H1 (cell line): ENCODE data around the gene PTGES. TPM values are rescaled to one million over a fixed set of nuclear protein-coding genes. Genes with fewer than 3 reads are reported as not detected.

Experiments
- CTCF ChIA-PET: fragments of 300-600 bp; sonication (Branson Sonifier 250); formaldehyde crosslinking; loops from one replicate; lab custom pipeline; 2021; ENCODE audit not compliant: partially characterized antibody; lab: Charles Lee
- POLR2A ChIA-PET: fragments of 300-600 bp; sonication (Branson Sonifier 250); formaldehyde crosslinking; loops from one replicate; lab custom pipeline; 2021; ENCODE audit warnings: inconsistent platforms; ENCODE audit not compliant: partially characterized antibody; lab: Charles Lee
- DNase-seq, 2 experiments: peaks; one replicate each; pipeline versions ENCODE4 v3.0.0 to v3.0.0-alpha.2; 2010 to 2022; ENCODE audit warnings: low spot score in 2 of 2, low read depth in 1 of 2, mixed read lengths in 1 of 2
- FAIRE-seq: peaks from 2 replicates; lab custom pipeline; 2011; peaks lifted over from hg19 to GRCh38; lab: Jason Lieb, UNC
- H2AFZ ChIP-seq: 2 replicates; pipeline ENCODE4 v1.8.1; 2012; ENCODE audit warnings: low read length, inconsistent platforms
- H2AK5ac ChIP-seq: 2 replicates; pipeline ENCODE4 v1.6.1; 2013; ENCODE audit warnings: low read depth, low read length
- H2BK120ac ChIP-seq: replicated peaks from 2 replicates; pipeline ENCODE3; 2013; ENCODE audit warnings: low read depth, low read length, inconsistent platforms
- H2BK12ac ChIP-seq: 2 replicates; pipeline ENCODE4 v1.6.1; 2013; ENCODE audit warnings: low read depth, low read length
- H2BK15ac ChIP-seq: 2 replicates; pipeline ENCODE4 v1.6.1; 2013; ENCODE audit warnings: low read length
- H2BK20ac ChIP-seq: 2 replicates; pipeline ENCODE4 v1.6.1; 2013; ENCODE audit warnings: low read length
- H2BK5ac ChIP-seq: 2 replicates; pipeline ENCODE4 v1.6.1; 2013; ENCODE audit warnings: low read depth, low read length
- H3K14ac ChIP-seq: 2 replicates; pipeline ENCODE4 v1.6.1; 2013; ENCODE audit warnings: inconsistent platforms; ENCODE audit not compliant: insufficient read length
- H3K18ac ChIP-seq: 2 replicates; pipeline ENCODE4 v1.6.1; 2013; ENCODE audit warnings: low read length; ENCODE audit errors: extremely low read depth
- H3K23ac ChIP-seq: 2 replicates; pipeline ENCODE4 v1.6.1; 2013; ENCODE audit warnings: inconsistent platforms; ENCODE audit not compliant: insufficient read length
- H3K23me2 ChIP-seq: 2 replicates; pipeline ENCODE4 v1.6.1; 2013; ENCODE audit warnings: low read depth, low read length
- H3K27ac ChIP-seq: 2 replicates; pipeline ENCODE4 v1.6.1; 2011; ENCODE audit warnings: low read depth, low read length, inconsistent platforms
- H3K27me3 ChIP-seq, 4 experiments: replicated peaks in 1 of 4; 1 replicate in 1 of 4; 2 replicates in 3 of 4; pipeline versions ENCODE4 v1.6.1 to v1.8.1; 2011 to 2013; ENCODE audit warnings: low read length in 3 of 4, mild to moderate bottlenecking in 3 of 4, inconsistent platforms in 2 of 4, mixed read lengths in 2 of 4, moderate library complexity in 1 of 4; ENCODE audit not compliant: control insufficient read depth in 3 of 4, insufficient read depth in 3 of 4; ENCODE audit errors: extremely low read depth in 1 of 4
- H3K36me3 ChIP-seq, 4 experiments: 2 replicates each; pipeline versions ENCODE4 v1.6.1 to v1.8.1; 2011 to 2013; ENCODE audit warnings: mild to moderate bottlenecking in 4 of 4, low read length in 3 of 4, moderate library complexity in 2 of 4, control low read depth in 1 of 4, inconsistent platforms in 1 of 4; ENCODE audit not compliant: insufficient read depth in 4 of 4, control insufficient read depth in 2 of 4
- H3K4ac ChIP-seq: replicated peaks from 2 replicates; pipeline ENCODE3; 2013; ENCODE audit warnings: low read length, low read depth, mixed read lengths, inconsistent platforms; ENCODE audit not compliant: insufficient read length
- H3K4me1 ChIP-seq, 4 experiments: replicated peaks in 1 of 4; 1 replicate in 1 of 4; 2 replicates in 3 of 4; pipeline versions ENCODE4 v1.6.1 to v1.8.1; 2011 to 2013; ENCODE audit warnings: low read length in 3 of 4, inconsistent platforms in 2 of 4, mixed read lengths in 1 of 4; ENCODE audit not compliant: insufficient read depth in 4 of 4, control insufficient read depth in 3 of 4
- H3K4me2 ChIP-seq, 2 experiments: 2 replicates each; pipeline versions ENCODE4 v1.6.1 to v1.8.1; 2011 to 2013; ENCODE audit warnings: low read depth in 2 of 2, low read length in 2 of 2, control low read depth in 1 of 2, inconsistent platforms in 1 of 2, mild to moderate bottlenecking in 1 of 2; ENCODE audit not compliant: insufficient read depth in 1 of 2
- H3K4me3 ChIP-seq, 4 experiments: fragments of 200-600, 300-600 bp in 1 of 4; sonication (generic), shearing (Covaris generic), sonication (Bioruptor Twin) in 1 of 4; 2 replicates each; pipeline versions ENCODE4 v1.5.1 to v1.8.1; 2011 to 2016; ENCODE audit warnings: low read length in 4 of 4, low read depth in 3 of 4, control low read depth in 2 of 4, inconsistent platforms in 2 of 4, mild to moderate bottlenecking in 2 of 4, mixed read lengths in 1 of 4, moderate library complexity in 1 of 4; ENCODE audit not compliant: insufficient read depth in 2 of 4; ENCODE audit errors: extremely low read depth in 1 of 4
- H3K56ac ChIP-seq: replicated peaks from 2 replicates; pipeline ENCODE3; 2013; ENCODE audit warnings: low read depth, mild to moderate bottlenecking, mixed read lengths, low read length, inconsistent platforms; ENCODE audit not compliant: insufficient read length
- H3K79me1 ChIP-seq: 2 replicates; pipeline ENCODE4 v1.6.1; 2013; ENCODE audit warnings: low read depth, low read length, control low read depth
- H3K79me2 ChIP-seq, 2 experiments: 2 replicates each; pipeline versions ENCODE4 v1.6.1 to v1.8.1; 2012 to 2013; ENCODE audit warnings: low read length in 2 of 2, mild to moderate bottlenecking in 2 of 2, inconsistent platforms in 1 of 2; ENCODE audit not compliant: insufficient read depth in 2 of 2, control insufficient read depth in 1 of 2
- H3K9ac ChIP-seq, 4 experiments: replicated peaks in 1 of 4; 1 replicate in 1 of 4; 2 replicates in 3 of 4; pipeline versions ENCODE4 v1.6.1 to v1.8.1; 2011 to 2013; ENCODE audit warnings: low read depth in 3 of 4, low read length in 3 of 4, control low read depth in 2 of 4, mild to moderate bottlenecking in 2 of 4, moderate library complexity in 2 of 4, inconsistent platforms in 1 of 4; ENCODE audit errors: extremely low read depth in 1 of 4
- H3K9me3 ChIP-seq, 2 experiments: 2 replicates each; pipeline versions ENCODE4 v1.6.1 to v1.8.1; 2012 to 2013; ENCODE audit warnings: mild to moderate bottlenecking in 2 of 2, moderate library complexity in 2 of 2, control low read depth in 1 of 2, inconsistent platforms in 1 of 2, low read depth in 1 of 2, low read length in 1 of 2, mixed read lengths in 1 of 2; ENCODE audit not compliant: insufficient read depth in 2 of 2
- H4K20me1 ChIP-seq, 2 experiments: replicated peaks in 1 of 2; 2 replicates each; pipeline versions ENCODE3 to v1.8.1; 2011 to 2013; ENCODE audit warnings: inconsistent platforms in 2 of 2, low read length in 2 of 2, mild to moderate bottlenecking in 1 of 2; ENCODE audit not compliant: insufficient read depth in 2 of 2, control insufficient read depth in 1 of 2
- H4K5ac ChIP-seq: 2 replicates; pipeline ENCODE4 v1.6.1; 2013; ENCODE audit warnings: low read length, low read depth, mixed read lengths, inconsistent platforms; ENCODE audit not compliant: insufficient read length
- H4K8ac ChIP-seq: 2 replicates; pipeline ENCODE4 v1.8.0; 2013; ENCODE audit warnings: mild to moderate bottlenecking, moderate library complexity, low read length, inconsistent platforms; ENCODE audit not compliant: insufficient read depth; ENCODE audit errors: extremely low read depth
- H4K91ac ChIP-seq: replicated peaks from 2 replicates; pipeline ENCODE3; 2013; ENCODE audit warnings: low read length, mixed read lengths, inconsistent platforms; ENCODE audit not compliant: insufficient read length
- BRCA1 ChIP-seq: IDR thresholded peaks from 2 replicates; pipeline ENCODE4 v1.6.1; 2012; ENCODE audit warnings: low read depth, low read length, improper control_type of control experiment
- SIRT6 ChIP-seq: IDR thresholded peaks from one replicate; pipeline ENCODE4 v1.7.1; 2012; ENCODE audit warnings: low read length, inconsistent platforms
- SP4 ChIP-seq: IDR thresholded peaks from 2 replicates; pipeline ENCODE4 v1.6.1; 2012; ENCODE audit warnings: low read length, inconsistent platforms
- ZNF274 ChIP-seq: IDR thresholded peaks from 2 replicates; pipeline ENCODE4 v1.7.0; 2012; ENCODE audit warnings: low read length, borderline replicate concordance; ENCODE audit errors: extremely low read depth
- WGBS, 2 experiments: shearing (Covaris generic) in 1 of 2; methylation state at CpG; one replicate each; pipeline versions ENCODE4 v1.1.6 to v1.1.7; 2013 to 2015; ENCODE audit warnings: low lambda C conversion rate in 2 of 2, mixed read lengths in 2 of 2, inconsistent platforms in 1 of 2, low coverage in 1 of 2, missing lambda C conversion rate in 1 of 2; ENCODE audit not compliant: insufficient replicate concordance in 2 of 2, insufficient coverage in 1 of 2, insufficient read length in 1 of 2; ENCODE audit errors: extremely low coverage in 1 of 2, missing lambda C conversion rate in 1 of 2; 5-methylcytosine and 5-hydroxymethylcytosine counted together
- polyA plus RNA-seq, 7 experiments: library from polyadenylated mRNA; depleted of rRNA in 3 of 7; stranded (reverse) in 5 of 7; unstranded in 2 of 7; fragments of >200 nt in 5 of 7; fragments of 200-250 nt in 2 of 7; gene quantifications; 1 replicate in 5 of 7; 2 replicates in 1 of 7; 4 replicates in 1 of 7; pipeline versions ENCODE4 v1.2.1 to v1.2.3, GENCODE V29; 2011 to 2013; ENCODE audit warnings: missing spikeins in 2 of 7, mixed read lengths in 2 of 7
- total RNA-seq: library from RNA; stranded (reverse); fragmentation: NEBNext Ultra II Directional; extraction: Animal tissue kit (Norgen Biotek cat#: 25700); gene quantifications from 2 replicates; pipeline ENCODE4 v1.2.1, GENCODE V29; 2021

The PTGES gene
- total and polyA plus RNA-seq, 2 of the 8 experiments (the other 6 are each of a cell fraction or from before 2014, with no cell fraction given) = 3.2 to 5.1 TPM

GRCh38 chr9:129733632-129733953 is 19.2 kb downstream of the PTGES start:
- DNase-seq = no peak
- Histone ChIP-seq H2AFZ (no peak overlapping the region), H2BK15ac (no peak overlapping the region), H3K4me3 (no peak overlapping the region), H3K79me1 (no peaks in the 10 kb centered on the region), H4K8ac (no peak overlapping the region), H3K27me3 (no peaks in the 10 kb centered on the region; a peak in 2 of 7 replicates), H2AK5ac (no peak overlapping the region), H3K9ac (no peak overlapping the region), H3K4me1 (peaks cover 0 to 4% (median 1%) of the 10 kb centered on the region in 4 experiments; a peak in 5 of 7 replicates), H3K4ac (no peak overlapping the region), H4K20me1 (no peaks in the 10 kb centered on the region), H2BK20ac (no peak overlapping the region), H3K4me2 (no peak overlapping the region), H4K91ac (no peak overlapping the region), H2BK120ac (no peak overlapping the region), H2BK5ac (no peak overlapping the region), H3K56ac (no peak overlapping the region), H3K23me2 (peaks cover 4% of the 10 kb centered on the region), H3K27ac (no peak overlapping the region), H3K9me3 (no peaks in the 10 kb centered on the region), H3K36me3 (no peaks in the 10 kb centered on the region), H2BK12ac (no peak overlapping the region), H3K18ac (no peak overlapping the region), H3K23ac (no peak overlapping the region), H3K14ac (no peak overlapping the region), H4K5ac (no peak overlapping the region), H3K79me2 (no peaks in the 10 kb centered on the region)
- TF ChIP-seq SP4 (no peak), SIRT6 (no peak), ZNF274 (no peak), BRCA1 (no peak)
- CTCF ChIA-PET = interaction anchor here (1.0 to 12.9 kb wide), 5 partner anchors 9 to 82 kb away, joined by 3 to 250 read pairs (median 3); no protein-coding TSS in a partner anchor
- POLR2A ChIA-PET = no interaction called here
- WGBS, 2 experiments = 95% methylated on average over 2 of the region's 2 CpGs; no CpG with 5 or more reads in 1 of the 2 experiments
- FAIRE-seq = no peak
